HG03460 (cell line): ENCODE data around the gene ASCC1.
"Not testable (repeated sequence)": the region's sequence is repeated elsewhere in the genome, so short reads cannot be mapped to it uniquely, and the experiment has no call there.

Experiments used
- ATAC-seq: cut with Tn5 transposase; IDR thresholded peaks from one replicate; pipeline ENCODE4 v1.9.1; 2021; ENCODE audit not compliant: unreplicated experiment

Gene ASCC1

DNA sequence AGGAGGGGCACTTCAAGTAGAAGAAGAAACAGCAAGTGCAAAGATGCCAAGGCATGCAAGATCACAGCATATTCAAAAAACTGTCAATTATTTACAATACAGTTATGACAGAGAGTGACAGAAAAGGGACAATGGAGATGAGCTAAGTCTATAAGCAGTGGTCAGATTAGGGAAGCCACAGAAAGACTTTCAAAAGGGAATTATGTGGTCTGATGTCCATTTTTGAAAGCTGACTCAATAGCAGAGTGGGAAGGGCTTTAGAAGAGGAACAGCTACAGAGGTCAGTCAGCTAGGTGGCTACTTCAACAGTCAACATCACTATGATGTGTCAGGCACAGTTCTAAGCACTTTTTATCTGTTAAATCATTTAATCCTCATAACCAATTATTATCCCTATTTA, 82.6 kb downstream of the ASCC1 start:
- peak; percentile 85 for ATAC-seq

DNA sequence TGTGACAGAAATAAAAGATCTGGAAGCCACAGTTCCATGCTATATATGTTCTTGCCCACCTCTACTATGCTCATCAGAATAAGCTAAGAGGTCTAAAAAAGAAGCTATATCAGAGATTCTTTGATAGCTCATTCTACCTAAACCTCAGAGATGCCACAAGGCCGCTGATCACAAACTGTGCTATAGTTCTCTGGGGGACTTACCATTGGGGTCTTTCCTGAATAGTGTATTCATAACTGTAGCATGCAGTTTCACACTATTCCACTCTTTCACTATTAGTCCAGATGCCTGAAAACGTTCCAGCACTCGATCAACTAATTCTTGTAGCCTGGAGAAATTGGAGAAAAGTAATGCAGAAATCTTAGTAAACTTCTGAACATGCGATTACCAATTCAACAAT, 83.2 kb downstream of the ASCC1 start:
- no peak for ATAC-seq

DNA sequence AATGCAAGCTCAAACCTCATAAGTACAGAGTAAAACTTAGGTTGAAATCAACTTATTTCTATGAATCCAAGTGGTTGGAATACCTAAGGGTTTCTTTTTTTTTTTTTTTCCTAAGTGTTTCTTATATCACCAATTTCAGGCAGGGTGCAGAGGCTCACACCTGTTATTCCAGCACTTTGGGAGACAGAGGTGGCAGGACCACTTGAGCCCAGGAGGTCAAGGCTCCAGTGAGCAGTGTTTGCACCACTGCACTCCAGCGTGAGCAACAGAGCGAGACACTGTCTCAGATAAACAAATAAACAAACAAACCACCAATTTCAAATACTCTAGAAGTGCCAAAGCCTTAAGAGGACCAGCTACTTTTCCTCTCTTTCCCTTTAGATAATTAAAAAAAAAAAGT, 88.5 kb downstream of the ASCC1 start:
- no peak for ATAC-seq

DNA sequence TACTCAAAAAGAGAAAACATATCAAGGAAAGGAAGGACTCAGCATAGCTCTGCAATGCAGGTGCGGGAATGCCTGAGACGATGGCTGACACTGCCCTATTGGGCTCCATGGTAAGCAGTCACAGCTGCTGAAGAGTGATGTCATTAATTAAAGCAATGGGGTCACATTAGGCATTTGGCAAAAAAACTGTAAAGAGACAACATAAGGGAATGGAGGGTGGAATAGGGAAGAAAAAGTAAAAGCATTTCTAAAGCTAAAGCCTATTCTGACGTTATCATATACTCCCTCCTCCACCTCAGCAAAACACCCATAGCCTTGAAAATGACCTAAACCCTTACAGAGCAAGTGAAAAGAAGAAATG, 89.2 kb downstream of the ASCC1 start:
- no peak for ATAC-seq

DNA sequence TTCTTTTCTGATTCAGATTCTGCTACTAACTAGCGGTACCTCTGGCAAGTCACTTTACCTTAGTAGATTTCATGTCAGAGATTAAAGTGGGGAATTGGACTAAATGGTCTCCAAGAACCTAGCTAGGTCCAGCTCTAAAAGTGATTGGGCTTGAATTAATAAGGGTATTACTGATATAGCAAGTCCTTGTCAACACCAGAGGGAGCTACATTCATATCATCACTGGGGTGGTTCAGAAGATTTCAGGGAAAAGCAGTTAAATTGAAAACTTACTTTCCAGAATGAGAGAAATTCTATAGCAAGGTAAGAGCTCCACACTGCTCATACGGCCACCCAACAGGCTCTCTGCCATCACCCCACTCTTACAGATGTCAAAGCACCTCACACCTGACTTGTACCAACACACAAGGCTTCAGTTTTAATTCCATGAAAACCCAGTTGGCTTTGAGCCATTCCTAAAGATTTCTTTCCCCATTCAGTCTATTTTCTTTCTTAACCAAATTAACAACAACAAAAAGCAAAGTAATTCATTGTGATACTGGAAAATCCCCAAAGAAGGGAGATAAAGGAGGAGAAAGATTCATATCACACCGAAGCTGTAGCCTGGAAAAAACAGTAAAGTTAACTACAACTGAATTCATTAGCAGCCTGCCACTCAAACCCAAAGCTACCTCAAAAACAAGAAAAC, 89.7 kb downstream of the ASCC1 start:
- ATAC-seq, result no peak

DNA sequence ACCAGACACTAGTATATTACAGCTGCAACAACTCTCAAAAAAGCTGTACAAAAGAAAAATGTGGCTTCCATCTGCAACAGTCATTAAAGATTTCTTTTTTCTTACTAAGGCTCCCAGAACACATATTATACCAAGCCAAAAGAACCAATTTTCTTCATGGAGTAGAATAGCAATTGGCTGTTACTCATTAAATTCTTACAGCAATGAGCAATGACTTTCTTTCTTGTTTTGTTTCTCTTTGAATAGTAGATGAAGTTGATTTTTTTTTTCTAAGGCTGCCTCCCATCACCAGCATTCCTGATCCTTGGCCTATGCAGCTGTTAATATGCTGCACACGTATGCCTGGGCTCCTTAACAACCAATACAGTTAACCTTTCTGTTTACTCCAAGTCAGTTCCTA, 91.1 kb downstream of the ASCC1 start:
- ATAC-seq, result no peak

DNA sequence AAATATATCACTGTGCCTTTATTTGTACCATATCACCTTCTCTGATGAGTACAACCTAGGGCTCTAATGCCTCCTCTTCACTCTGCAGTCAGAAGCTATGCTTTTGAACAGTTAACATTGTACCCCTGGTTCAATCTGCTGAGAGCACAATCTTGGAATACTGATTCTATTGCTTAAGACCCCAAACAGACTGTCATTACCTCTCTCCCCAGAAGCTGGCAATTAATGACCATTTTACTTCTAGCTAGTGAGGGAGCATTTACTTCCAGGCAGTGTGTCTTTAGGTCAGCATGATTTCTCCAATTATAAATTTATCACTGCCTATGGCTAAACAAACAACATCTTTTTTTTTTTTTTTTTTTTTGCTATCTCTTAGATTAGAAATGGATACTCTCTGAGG, 91.7 kb downstream of the ASCC1 start:
- no peak for ATAC-seq

DNA sequence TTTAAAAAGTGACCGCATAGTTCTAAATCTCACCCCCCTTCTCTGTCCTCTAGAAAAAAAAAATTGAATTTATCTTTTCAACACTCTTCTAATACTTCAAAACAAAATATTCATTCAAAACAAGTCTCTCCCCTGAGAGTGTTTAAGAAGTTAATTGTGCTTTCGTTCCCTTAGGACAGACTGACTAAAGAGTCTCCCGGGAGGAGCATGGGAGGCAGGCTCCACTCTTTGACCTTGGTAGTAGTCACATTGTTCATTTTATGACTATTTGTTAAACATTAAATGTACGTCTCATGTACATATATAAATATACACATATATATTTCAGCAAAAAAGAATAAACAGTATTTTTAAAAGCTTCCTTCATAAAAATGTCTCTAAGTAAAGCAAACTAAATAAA, 92.5 kb downstream of the ASCC1 start:
- ATAC-seq, result no peak

DNA sequence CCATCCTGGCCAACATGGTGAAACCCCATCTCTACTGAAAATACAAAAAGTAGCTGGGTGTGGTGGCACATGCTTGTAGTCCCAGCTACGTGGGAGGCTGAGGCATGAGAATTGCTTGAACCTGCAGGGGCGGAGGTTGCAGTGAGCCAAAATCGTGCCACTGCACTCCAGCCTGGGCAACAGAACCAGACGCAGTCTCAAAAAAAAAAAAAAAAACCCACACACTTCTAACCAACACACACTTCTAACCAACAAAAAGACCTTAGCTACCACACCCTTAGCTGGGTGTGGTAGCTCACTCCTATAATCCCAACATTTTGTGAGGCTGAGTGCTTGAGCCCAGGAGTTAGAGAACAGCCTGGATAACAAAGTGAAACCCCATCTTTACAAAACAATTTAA, 93.9 kb downstream of the ASCC1 start:
- no peak for ATAC-seq

DNA sequence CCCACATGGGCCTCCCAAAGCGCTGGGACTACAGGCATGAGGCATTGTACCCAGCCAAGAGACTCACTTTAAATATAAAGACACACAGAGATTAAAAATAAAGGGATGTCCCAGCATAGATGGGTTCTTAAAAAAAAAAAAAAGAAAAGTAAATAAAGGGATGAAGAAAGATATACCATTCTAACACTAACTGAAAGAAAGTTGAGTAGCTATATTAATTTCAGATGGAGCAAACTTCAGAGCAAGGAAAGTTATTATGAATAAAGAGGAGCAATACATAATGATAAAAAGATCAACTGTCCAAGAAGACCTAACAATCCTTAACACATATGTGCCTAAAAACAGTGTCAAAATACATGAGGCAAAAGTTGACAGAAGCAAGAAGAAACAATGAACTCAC, 94.7 kb downstream of the ASCC1 start:
- ATAC-seq, result no peak

DNA sequence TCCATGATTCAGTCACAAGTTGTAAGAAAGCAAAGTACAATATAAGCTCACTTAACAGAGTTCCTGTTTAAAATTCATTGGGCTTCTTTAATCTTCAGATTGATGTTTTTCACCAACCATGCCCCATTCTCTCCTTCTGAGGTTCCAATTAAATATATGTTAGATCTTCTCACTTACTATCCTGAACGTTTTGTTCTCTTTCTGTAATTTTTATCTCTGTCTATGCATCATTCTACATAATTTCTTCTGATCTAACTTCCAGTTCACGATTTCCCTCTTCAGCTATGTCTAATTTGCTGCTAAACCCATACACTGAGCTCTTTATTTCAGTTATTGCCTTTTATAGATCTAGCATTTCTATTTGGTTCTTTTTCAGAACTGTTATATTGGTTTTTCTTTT, 99.7 kb downstream of the ASCC1 start:
- ATAC-seq, result no peak

DNA sequence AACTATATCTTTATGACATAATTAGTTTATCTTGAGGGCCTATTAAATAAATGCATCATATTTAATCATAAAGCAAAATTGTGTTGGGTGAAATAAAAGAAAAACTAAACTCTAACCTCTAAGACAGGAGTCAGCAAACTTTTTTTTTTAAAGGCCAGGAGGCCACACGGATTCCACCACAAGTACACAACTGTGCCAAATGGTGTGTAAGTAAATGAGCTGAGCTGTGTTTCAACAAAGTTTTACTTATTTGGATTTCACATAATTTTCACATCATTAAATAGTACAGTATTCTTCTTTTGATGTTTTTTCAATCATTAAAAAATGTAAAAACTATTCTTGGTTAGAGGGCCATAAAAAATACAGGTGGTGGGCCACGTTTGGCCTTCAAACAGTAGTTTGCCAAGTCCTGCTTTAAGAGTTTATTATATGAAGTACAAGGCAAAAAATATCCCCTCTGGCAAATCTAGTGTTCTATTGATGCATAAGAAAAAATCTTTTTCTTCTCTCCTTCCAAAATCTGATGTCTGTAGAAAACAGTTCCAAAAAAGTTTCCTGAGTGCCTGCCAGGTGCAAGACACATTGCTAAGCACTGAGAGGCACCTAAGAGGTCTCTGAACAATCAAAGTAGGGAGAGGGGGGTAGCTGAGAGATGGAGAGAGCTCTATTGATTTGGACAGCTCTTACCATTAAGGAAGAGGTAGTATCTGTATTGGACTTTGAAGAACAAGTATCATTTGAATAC, 101.2 kb downstream of the ASCC1 start:
- no peak for ATAC-seq

DNA sequence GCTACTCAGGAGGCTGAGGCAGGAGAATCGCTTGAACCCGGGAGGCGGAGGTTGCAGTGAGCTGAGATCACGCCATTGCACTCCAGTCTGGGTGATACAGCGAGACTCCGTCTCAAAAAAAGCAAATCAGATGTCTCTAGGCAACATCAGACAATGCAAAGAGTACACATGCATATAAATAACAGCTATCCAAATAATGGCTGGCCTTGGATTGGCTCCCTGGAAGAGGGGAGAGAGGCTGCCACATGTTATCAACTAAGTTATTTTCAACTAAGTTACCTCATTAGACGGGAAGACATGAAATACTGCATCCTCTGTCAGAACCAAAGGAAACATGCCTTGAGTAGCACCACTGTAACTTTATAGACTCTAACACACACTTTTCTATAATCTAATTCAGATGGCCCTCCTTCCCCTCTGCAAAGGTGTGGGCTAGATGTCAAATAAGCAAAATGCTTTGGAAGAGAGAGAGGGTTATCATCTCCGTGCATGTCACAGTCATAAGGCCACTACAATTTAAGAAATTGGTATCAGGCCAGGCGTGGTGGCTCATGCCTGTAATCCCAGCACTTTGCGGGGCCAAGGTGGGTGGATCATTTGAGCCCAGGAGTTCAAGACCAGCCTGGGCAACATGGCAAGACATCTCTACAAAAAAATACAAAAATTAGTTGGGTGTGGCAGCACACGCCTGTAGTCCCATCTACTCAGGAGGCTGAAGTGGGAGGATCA, 105.2 kb downstream of the ASCC1 start:
- no peak for ATAC-seq

DNA sequence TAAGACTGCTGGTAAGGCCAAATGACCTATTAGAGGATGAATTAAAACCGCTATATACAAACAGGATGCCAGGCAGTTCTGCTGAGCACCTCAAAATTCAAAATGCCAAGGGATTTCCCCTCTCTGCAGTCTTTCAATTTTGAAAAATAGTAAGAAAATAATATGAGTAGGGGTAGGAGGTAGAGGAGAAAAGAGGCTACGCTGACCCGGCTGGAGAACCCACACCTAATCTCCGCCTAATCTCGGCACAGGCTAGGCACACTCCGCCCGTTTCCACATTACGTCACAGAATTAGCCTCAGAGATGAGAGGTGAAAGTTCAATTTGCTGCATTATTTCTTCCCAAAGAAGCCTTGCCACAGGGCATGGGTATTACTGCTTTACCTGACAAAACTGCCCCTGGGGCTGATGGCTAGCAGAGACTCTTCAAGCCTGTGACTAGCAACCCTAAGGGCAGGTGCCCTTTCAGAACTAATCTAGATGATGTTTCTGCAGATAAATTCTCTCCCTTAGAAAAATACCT, 106.4 kb downstream of the ASCC1 start:
- no peak for ATAC-seq

DNA sequence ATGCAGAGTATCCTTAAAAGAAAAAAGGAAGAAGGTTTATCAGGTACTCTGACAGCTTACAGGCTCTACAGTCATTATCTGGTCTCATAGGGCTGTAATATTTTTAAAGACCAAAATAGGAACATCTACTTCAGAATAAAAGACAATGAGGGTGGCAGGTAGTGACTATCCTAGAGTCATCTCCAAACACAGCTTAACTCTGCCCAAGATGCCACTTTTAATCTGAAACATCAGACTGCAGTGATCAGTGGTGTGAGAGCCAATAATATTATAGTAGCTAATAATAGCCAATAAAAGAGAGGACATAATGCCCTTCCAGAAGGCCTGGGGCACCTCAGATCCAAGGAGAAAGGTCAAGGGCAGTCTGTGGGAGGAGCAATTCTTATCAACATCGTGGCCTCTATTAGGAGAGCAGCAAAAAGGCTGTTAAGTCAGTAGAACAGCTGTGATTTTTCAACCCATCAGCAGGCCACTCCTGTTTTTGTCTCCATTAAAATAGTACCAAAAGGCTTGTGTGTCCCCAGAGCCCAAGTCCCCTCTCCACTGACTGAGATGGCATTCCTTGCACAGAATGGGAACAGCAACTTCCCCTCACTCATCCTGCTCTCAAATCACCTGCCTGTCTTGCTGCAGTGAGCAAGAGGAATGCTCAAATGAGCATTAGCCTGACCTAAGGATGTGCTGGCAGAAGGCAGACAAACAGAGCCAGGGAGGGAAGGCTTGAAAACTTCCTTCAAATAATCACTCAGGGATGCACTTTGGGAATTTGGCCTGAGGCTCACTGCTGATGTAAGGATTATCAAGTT, 107.0 kb downstream of the ASCC1 start:
- no peak for ATAC-seq

DNA sequence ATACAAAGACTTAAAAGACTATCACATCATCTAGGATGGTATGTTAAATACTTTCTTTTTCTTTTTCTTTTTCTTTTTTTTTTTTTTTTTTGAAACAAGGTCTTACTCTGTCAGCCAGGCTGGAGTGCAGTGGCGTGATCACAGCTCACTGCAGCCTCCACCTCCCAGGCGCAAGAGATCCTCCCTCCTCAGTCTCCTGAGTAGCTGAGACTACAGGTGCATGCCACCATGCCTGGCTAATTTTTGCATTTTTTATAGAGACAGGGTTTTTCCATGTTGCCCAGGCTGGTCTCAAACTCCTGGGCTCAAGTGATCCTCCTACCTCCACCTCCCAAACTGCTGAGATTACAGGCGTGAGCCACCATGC, 108.1 kb downstream of the ASCC1 start:
- ATAC-seq, result not testable (repeated sequence)

DNA sequence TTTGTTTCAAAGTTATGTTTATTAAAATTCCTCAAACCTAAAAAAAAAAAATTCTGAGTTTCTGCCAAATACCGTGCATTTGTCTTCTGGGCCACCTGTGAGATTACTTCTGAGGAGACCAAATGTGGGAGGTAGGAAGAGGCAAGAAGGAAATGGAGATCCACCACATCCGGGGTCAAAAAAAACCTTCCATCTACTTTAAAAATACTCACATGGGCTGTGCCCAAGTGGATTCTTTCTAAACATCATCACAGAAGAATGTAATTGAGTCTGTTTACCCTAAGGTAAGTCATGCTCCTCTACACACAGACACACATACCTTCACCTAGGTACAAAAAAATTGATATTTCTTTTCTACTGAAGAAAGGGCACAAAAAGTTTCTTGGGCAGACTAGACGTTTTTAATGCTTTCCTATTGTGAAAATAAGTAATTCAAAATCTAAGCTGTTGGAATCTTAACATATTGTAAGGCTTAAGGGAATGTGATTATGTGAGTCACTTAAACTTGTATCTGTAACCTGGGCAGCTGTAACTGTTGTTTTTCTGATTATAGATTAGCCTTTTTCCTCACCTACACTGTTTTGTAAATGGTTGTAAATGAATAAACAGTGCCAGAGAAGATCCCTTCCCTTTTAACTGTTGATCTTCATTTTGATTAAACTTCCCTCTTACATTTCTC, 108.6 kb downstream of the ASCC1 start:
- ATAC-seq, result no peak

DNA sequence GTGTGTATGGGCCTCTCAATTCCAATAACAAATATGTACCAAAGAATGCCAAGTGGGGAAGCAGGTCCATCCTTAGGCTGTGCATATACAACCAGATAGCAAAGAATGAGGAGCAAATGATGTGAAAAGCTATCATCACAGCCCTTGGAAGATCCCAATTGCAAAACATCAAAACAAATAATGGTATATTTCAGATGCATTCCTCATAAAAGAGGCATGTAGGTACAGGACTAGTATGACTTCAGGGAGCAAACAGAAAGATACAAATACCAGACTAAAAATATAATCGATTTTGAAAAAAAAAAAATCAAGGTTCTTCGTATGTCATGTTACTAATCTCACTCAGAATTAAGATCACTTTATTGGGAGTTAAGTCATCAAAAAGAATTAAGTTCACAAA, 109.2 kb downstream of the ASCC1 start:
- ATAC-seq, result no peak

DNA sequence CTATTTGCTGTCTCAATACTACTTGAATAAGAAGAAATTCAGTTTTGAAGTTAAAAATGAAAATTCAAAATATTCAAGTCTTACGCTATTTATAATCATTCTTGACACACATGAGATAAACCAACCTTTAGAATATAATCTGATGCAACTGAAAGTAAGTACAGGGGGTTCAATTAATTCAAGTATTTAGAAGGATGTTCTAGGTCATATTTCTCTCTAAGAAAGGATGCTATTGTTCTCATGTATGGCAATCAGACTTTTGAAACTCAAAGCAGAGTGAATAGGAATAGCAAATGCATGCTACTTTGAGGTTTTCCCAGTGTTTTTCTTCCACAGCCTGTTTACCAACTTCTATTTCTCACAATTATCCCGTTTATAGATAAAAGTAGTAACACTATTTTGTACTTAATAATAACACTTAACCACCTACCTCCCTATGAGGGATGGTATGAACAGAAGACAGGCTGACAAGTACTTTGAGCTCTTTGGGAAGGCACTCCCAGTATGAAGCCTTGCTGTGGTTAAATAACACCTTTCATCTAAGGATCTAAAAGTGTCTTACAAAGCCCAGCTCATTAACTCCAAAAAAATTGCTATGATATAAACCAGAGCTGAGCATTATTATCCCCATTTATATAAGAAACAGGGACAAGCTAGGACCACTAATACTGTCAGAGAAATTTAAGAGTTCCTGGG, 109.8 kb downstream of the ASCC1 start:
- no peak for ATAC-seq

DNA sequence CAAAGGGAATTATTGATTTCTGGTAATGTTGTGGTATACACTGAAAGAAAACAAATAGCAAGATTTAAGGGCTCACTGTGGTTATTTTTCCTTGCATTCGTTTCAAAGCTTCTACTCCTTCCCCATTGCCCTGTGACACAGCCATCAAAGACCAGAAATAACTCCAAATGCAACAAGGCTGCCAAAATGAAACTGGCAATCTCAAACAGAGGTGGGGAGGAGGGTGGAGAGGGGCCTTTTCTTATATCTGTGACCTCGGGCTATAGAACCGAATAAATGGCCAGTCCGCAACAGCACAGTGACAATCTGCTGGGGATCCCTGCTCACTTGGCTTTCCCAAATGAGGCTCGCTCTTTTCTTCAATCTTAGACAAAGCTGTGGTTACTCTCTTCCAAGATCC, 110.4 kb downstream of the ASCC1 start:
- ATAC-seq, result no peak
